Endothelial cell of hepatic sinusoid (primary cell): ENCODE results near the gene DESI1.
"Not testable (repeated sequence)": the region's sequence is repeated elsewhere in the genome, so short reads cannot be mapped to it uniquely, and the experiment has no call there.

Experiments
- in situ Hi-C: cut with HindIII; loops from 2 replicates; pipeline ENCODE4 v1.10.0; 2017; ENCODE audit warnings: low sequenced_read_pairs

Gene DESI1

DNA sequence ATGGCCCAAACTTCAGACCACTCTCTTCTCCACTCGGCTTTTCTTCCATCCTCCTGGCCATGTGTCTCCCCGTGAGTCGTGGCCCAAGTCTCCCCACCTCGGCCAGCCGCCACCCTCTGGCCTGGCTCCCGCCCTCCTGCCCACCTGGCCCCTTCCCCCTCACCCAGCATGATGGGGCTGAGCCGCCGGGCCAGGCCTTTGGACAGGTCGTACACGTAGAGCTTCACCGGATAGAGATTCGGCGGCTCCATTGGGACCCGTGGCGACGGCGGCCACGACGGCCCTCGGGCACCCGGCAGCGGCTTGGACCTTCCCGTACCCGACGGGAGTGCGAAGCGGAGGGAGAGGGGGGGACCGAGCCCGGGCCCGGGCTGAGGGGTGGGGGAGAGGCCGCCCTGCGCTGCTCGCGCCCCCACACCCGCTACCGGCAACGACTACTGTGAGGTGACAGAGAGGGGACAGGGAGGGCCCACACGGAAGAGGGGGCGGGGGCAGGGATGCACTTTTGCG lies at the start of gene DESI1:
DESI1 (minus strand) TSS at position 455 of the 510 bp plus-strand sequence; CDS start at position 251, 204 bp downstream.
- in situ Hi-C loops = no loop called here

DNA sequence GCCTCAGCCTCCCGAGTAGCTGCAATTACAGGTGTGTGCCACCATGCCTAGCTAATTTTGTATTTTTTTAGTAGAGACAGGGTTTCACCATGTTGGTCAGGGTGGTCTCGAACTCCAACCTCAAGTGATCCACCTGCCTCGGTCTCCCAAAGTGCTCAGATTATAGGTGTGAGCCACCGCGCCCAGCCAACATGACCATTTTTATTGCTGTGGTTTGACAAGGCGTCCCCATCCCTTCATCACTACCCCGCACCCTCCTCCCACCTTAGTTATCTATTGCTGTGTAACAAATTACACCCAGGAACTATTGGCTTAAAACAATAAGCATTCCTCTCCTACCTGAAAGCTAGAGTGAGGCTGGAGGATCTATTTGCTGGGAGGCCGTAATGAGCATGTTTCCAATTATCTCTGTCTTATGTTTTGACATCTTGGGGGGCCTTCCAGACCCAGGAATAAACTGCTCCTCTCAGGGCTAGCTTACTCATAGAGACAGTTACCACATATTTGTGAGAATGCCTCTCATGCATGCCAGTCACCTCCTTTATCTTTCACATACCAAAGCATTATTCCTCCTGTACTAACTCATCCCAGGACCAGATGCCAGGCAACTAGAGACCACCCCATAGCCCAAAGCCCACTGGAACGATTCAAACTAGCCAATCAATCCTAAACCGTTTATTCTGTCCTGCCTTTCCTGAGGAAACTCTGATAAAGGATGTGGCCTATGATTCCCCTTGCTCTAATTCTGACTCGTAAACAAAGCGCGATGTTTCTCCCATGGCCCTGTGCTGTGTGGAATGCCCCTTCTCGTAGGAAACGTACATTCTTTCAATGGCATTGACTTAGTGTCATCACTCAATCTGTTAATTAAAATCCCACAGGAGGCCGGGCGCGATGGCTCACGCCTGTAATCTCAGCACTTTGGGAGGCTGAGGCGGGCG lies 48.4 kb upstream of the DESI1 start:
- in situ Hi-C loops = no loop called here

DNA sequence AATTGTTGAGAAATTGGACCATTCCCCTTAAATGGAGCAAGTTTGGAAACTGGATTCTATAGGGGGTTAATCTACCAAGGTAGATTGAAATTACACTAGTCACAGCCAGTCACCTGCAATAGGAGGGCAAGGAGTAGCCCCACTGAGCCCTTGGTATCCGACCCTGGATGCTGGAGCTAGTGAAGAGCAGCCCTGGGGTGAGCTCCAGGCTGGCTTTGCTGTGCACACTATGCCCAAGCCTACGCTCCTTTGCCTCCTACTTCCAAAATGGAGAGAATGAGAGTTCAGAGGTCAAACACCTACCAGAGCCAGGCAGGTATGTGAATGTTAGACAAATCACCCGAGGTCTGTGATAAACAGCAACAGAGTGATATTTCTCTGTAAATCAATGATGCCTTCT lies 44.1 kb upstream of the DESI1 start:
- in situ Hi-C loops = no loop called here

GRCh38 chr22:41664490-41664889 lies 43.6 kb upstream of the DESI1 start:
- in situ Hi-C loops = no loop called here

- in situ Hi-C loops = not testable (repeated sequence)
These were observed 42.8 kb upstream of the DESI1 start for GRCh38 chr22:41663594-41663993.

DNA sequence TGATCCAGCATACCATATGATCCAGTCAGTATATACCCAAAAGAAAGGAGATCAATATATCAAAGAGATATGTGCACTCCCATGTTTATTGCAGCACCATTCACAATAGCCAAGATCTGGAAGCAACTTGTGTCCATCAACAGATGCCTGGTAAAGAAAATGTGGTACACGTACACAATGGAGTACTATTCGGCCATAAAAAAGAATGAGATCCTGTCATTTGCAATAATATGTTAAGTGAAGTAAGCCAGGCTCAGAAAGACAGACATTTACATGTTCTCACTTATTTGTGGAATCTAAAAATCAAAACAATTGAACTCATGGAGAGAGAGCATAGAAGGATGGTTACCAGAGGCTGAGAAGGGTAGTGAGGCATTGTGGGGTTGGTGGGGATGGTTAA lies 40.9 kb upstream of the DESI1 start:
- in situ Hi-C loops = no loop called here

GRCh38 chr22:41661088-41661487 lies 40.2 kb upstream of the DESI1 start:
- in situ Hi-C loops = no loop called here

- in situ Hi-C loops = no loop called here
These were observed 39.6 kb upstream of the DESI1 start for GRCh38 chr22:41660416-41660815.

GRCh38 chr22:41659941-41660340 lies 39.1 kb upstream of the DESI1 start:
- in situ Hi-C loops = no loop called here

DNA sequence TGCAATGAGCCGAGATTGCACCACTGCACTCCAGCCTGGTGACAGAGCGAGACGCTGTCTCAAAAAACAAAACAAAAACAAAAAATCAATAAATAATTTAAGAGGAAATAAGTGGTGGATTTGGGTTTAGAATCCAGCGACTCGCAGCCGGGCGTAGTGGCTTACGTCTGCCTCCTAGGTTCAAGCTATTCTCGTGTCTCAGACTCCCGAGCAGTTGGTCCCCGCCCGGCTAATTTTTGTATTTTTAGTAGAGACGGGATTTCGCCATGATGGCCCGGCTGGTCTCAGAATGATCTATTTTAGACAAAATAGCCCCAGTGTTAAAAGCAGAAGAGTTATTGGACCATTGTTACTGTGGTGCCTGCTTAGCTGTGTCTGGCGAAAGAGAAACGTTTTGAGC lies 38.0 kb upstream of the DESI1 start:
- in situ Hi-C loops = no loop called here

- in situ Hi-C loops = no loop called here
These were observed 36.9 kb upstream of the DESI1 start for GRCh38 chr22:41657709-41658108.

- in situ Hi-C loops = no loop called here
These were observed 35.7 kb upstream of the DESI1 start for GRCh38 chr22:41656556-41656955.

DNA sequence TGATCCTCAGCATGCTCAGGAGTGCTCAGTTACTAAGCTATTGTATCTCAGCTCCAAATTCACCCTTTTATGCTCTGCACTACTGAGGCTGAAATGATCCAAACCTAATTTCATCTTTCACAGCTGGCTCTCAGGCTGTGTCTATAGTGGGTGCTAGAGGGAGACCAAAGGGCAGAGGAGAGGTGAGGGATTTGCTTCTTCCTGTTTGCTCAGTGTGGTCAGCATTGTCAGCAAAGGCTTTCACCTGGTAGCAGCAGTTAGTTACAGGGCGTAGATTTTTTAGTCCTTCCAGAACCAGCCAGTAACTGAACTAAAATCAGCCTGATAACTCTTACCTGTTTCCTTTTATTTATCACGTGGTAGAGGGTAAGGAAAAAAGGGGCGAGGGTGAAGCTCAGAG lies 33.5 kb upstream of the DESI1 start:
- in situ Hi-C loops = no loop called here

- in situ Hi-C loops = no loop called here
These were observed 30.0 kb upstream of the DESI1 start for GRCh38 chr22:41650821-41651220.

GRCh38 chr22:41650229-41650628 lies 29.4 kb upstream of the DESI1 start:
- in situ Hi-C loops = no loop called here

DNA sequence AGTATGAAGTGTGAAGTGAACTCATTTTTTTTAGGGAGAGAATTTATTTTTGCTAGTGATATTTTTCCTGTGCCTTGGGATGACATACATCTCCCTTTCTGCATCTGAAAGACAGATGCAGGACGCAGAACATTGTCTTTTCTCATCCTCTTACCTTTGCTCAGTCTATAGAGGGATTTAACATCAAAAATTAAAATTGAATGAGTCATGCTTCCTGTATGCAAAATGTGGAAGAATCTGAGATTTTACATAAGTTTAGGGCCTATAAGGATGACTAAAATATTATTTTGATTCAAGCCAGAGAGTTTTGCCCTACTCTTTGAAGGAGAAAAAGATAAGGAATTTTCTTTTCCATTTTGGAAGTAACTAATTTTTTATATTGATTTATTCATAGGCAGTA lies 27.6 kb upstream of the DESI1 start:
- in situ Hi-C loops = no loop called here

DNA sequence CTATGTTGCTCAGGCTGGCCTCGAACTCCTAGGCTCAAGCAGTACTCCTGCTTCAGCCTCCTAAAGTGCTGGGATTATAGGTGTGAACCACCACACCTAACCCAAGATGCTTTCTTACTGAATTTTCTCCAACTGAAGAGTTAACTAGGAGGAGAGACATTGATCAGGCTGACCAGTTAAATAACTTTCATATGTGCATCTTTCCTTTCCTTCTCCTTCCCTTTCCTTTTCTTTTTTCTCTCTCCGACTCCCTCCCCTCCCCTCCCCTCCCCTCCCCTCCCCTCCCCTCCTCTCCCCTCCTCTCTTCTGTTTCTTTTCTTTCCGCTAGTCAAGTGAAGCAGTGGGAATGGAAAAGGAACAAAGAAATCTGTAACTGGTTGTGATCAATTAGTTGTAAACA lies 26.9 kb upstream of the DESI1 start:
- in situ Hi-C loops = no loop called here

GRCh38 chr22:41642331-41643110 lies 21.7 kb upstream of the DESI1 start:
- in situ Hi-C loops = no loop called here

- in situ Hi-C loops = no loop called here
These were observed 21.0 kb upstream of the DESI1 start for GRCh38 chr22:41641854-41642253.

DNA sequence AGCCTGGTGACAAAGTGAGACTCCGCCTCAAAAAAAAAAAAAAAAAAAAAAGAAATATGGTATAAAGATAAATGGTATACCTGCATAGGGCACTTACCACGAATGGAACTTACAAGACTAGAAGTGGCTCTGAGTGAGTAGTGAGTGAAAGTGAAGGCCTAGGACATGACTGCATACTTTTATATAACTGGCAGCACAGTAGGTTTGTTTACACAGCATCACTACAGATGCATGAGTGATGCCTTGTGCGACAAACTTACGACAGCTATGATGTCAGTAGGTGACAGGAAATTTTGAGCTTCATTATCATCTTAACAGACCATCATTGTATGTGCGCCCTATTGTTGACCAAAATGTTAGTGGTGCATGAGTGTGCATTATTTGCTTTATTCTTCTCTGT lies 17.9 kb upstream of the DESI1 start:
- in situ Hi-C loops = no loop called here

- in situ Hi-C loops = no loop called here
These were observed 17.3 kb upstream of the DESI1 start for GRCh38 chr22:41638124-41638523.

DNA sequence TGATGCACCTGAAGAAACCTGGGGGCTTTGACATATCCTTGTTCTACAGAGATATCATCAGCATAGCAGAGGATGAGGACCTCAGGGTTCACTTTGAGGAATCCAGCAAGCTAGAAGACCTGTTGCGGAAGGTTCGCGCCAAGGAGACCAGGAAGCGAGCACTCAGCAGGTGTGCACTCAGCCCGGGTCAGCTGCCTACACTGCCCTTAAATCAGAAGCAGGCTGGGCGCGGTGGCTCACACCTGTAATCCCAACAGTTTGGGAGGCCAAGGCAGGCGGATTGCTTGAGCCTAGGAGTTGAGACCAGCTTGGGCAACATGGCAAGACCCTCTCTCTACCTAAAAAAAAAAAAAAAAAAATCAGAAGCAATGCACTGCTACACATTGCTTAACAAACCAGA lies 16.8 kb upstream of the DESI1 start:
- in situ Hi-C loops = not testable (repeated sequence)
